GM10847 (cell line): ENCODE data around the gene TCIRG1.

Experiments used
- POLR2A ChIP-seq: IDR thresholded peaks from 2 replicates; pipeline ENCODE4 v1.6.1; 2011; ENCODE audit not compliant: insufficient read length; ENCODE audit errors: extremely low read depth

Gene TCIRG1

DNA sequence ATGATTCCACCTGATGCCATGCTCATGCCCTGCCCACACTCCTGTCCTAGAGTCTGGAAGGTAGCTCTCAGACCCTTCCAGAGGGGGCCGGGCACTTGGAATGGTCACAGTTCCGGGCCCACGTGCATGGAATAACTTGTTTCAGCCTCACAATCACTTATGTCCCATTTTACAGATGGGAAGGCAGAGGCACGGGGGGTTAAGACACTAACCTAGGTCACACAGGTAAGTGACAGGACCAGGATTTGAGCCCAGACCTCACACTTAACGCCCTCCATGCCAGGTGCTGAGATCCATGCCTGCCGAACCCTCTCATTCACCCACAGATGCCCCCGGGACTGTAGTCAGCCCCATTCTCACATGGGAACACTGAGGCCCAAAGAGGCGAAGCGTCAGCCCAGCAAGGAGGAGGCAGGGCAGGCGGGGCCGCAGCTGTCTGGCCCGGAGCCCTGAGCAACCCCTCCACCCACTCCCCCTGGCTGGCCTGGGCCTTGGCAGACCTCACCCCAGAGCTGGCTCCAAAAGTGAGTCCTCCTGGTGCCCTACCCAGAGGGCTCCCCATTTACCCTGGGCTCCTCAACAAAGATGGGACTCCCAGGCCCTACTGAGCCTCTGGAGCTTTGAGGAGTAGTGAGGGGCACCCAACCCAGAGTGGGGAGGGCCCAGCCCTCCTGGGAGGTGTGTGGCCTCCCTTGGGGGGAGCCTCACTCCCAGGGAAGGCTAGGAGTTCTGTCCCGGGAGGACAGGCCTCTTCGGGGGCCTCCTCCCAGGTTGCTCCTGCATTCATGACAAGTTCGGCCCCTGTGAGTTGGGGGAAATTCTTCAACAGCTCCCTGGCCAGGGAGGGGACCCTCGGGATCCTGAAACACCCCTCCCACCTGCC lies 31.1 kb upstream of the TCIRG1 start:
- TF ChIP-seq POLR2A = no peak

- TF ChIP-seq POLR2A = no peak
Measured at GRCh38 chr11:68008381-68009337, 30.2 kb upstream of the TCIRG1 start.

DNA sequence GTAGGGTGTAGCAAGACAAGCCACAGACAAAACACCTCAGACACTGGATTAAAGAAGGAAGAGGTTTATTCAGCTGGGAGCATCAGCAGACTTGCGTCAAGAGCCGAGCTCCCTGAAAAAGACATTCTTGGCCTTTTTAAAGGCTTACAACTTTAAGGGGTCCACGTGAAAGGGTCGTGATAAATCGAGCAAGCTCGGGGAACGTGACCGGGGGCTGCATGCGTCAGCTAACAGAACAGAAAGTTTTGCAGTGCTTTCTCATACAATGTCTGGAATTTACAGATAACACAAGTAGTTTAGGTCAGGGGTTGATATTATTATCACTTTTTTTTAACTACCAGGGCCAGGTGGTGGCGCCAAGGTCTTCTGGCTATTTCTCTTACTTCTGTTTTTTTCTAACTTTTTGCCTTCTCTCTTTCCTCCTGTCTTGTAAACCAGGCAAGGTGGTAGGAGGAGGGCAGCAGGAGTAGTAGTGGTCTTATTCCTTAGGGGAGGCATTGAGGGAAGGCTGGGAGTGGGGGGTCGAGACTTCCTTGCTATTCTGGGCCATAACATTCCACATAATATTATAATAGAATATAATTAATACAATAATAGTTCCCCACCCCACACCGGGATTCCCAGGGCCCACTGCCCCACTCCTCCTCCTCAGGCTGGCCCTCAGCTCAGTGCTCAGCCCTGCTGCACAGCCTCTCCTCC lies 29.3 kb upstream of the TCIRG1 start:
- TF ChIP-seq POLR2A = no peak

- no peak for TF ChIP-seq POLR2A
Measured at GRCh38 chr11:68010090-68011041, 28.5 kb upstream of the TCIRG1 start, which contains the start of gene ALDH3B1. TSS of gene ALDH3B1 (plus strand) at chr11:68010327. CDS start at chr11:68015298, 4,971 bp downstream.

DNA sequence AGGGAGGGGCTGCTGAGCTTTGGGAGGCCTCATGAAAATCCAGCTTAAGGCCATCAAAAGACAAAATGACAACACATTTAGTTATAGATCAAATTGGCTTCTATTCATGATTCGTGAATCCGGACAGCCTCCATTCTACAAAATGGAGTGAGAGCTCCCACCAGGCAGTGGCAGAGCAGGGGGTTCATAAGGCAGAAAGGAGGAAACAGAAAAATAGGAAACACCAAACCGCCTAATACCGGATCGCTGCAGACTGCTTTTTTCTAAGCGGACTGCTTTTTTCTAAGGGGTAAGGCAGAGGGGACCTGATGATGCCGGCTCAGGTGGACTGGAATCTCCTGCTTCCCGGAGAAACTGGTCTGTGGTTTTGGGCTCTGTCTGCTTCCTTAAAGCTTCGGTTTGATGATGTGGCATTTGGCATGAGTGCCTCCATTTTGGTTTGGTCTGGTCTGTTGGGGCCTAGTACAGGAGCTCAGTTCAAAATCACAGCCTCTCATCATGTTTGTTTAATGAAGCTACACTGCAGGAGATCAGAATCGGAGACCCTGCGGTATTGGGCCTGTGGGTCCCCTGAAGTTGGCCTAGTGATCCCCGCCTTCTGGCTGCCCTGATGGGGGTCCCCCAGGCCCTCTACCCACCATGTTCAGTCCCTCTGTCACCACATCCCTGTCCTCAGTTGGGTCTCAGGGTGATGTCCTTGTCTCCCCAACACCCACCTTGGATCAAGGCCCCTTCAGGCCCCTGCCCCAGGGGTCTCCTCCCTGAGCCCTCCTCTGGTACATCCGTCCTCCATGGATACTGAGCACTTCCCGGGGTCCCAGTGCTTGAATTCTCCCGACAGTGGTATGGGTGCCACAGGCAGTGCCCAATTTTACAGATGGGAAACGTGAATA lies 27.5 kb upstream of the TCIRG1 start:
- TF ChIP-seq POLR2A = no peak

GRCh38 chr11:68012044-68012842 lies 26.6 kb upstream of the TCIRG1 start:
- no peak for TF ChIP-seq POLR2A

- no peak for TF ChIP-seq POLR2A
Measured at GRCh38 chr11:68012843-68013610, 25.8 kb upstream of the TCIRG1 start.

DNA sequence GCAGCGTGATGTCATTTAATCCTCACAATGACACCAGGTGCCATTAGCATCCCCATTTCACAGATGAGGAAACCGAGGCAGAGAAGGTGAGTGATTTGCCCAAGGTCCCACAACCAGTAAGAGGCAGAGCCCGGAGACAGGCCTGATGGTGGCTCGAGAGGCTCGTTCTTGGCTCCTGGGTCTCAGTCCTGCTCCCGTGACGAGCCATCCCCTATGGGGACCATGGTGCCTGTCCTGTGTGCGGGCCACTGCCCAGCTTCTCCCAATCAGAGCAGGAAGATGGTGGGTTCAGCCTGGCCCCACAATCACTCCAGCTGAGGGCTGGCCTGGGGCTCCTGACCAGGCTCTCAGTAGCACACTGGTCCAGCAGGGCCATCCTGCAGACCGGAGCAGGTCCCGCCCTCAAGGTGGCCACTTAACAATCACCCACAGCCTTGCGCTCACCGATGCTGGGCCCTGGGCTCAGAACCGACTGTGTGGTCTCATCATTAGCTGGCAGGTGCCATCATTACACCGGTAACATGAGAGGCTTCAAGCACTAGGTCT lies 25.1 kb upstream of the TCIRG1 start:
- TF ChIP-seq POLR2A = no peak

DNA sequence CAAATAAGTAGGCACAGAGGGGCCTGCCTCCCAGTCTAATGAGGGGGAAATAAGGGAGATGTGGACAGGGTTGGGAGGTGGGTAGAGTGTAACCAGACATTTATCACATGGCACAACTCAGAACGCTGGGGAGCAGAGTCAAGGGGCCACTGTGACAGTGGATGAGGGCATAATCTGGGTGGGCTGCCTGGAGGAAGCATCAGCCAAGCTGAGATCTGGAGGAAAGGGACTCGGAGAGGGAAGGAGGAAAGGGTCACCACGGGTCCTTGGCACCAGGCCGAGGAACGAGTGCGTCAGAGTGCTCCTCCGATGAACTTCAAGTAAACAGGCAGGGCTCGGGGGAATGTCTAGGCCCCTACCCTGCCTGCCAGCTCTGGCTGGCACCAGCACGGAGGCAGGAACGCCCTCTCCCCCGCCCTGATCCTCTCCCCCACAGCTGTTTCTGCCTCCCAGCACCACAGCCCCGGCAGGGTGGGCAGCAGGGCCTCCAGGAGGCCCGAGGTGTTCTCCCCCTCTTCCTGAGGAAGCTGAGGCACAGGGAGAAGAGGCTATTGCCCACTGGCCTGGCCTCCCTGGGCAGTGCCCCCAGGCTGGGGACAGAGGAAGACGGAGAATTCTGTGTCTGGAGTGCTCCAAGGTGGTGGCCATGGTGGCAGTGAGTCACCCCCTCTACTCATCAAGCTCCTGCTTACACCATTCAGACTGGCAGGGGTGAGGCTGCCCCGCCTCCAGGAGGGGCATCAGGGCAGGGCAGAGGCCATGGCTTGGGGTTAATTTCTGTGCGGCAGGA lies 24.5 kb upstream of the TCIRG1 start:
- no peak for TF ChIP-seq POLR2A

DNA sequence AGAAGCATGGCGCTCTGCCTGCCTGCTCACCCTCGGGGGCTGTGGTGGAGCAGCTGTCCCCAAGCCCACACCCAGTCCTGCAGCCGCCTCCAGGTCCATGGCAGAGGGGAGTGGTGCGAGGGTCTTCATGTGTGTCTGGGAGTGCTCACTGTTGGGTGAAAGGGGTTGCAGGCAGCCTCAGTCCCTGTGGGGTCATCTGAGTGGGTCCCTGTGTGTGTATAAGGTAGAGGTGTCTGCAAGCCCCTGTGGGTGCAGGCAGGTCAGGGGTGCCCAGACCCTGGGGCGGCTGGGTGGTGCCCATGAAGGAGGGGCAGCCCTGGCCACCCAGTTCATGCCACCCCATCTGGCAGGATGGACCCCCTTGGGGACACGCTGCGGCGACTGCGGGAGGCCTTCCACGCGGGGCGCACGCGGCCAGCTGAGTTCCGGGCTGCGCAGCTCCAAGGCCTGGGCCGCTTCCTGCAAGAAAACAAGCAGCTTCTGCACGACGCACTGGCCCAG lies 23.8 kb upstream of the TCIRG1 start:
- no peak for TF ChIP-seq POLR2A
